ENCODE results near the gene CCDC157.

- TF ChIP-seq EZH2 (IDR thresholded peaks at IDR 0.05): no peak
- TF ChIP-seq CTCF (IDR thresholded peaks at IDR 0.05): no peak
These were observed 32.6 kb upstream of the CCDC157 start for GRCh38 chr22:30324014-30324730.

Measured in neural progenitor cell (in vitro differentiated cells).